OCI-LY1 (cell line): ENCODE results near the gene SIRPA.

ENCODE experiments used
- H2AFZ ChIP-seq: fragments of 200-600 bp; sonication (generic), shearing (Covaris generic); 2 replicates; pipeline ENCODE4 v1.6.0; 2014; ENCODE audit warnings: antibody characterized with exemption, mild to moderate bottlenecking, low read length
- H3F3A ChIP-seq: fragments of 200-600 bp; sonication (generic), shearing (Covaris generic); 2 replicates; pipeline ENCODE4 v1.6.0; 2014; ENCODE audit warnings: mild to moderate bottlenecking, antibody characterized with exemption, low read length, moderate library complexity; ENCODE audit not compliant: insufficient read depth
- H3K27ac ChIP-seq: fragments of 200-600 bp; sonication (generic); 2 replicates; pipeline ENCODE4 v1.5.1; 2014; ENCODE audit warnings: low read length, mixed run types, mild to moderate bottlenecking, low read depth; ENCODE audit not compliant: poor library complexity, severe bottlenecking
- H3K27me3 ChIP-seq: fragments of 200-600 bp; sonication (generic); 2 replicates; pipeline ENCODE4 v1.6.0; 2014; ENCODE audit warnings: antibody characterized with exemption, mild to moderate bottlenecking, low read length, moderate library complexity; ENCODE audit not compliant: insufficient read depth
- H3K36me3 ChIP-seq: fragments of 200-600 bp; sonication (generic); 2 replicates; pipeline ENCODE4 v1.6.1; 2014; ENCODE audit warnings: mild to moderate bottlenecking, antibody characterized with exemption, low read length, moderate library complexity, mixed read lengths; ENCODE audit not compliant: insufficient read depth
- H3K4me1 ChIP-seq: fragments of 200-600 bp; sonication (generic); 2 replicates; pipeline ENCODE4 v1.5.1; 2014; ENCODE audit warnings: mild to moderate bottlenecking, low read length, moderate library complexity; ENCODE audit not compliant: insufficient read depth, severe bottlenecking
- H3K4me2 ChIP-seq: fragments of 200-600 bp; sonication (generic), shearing (Covaris generic); 2 replicates; pipeline ENCODE4 v1.6.1; 2014; ENCODE audit warnings: low read length
- H3K4me3 ChIP-seq: fragments of 200-600 bp; sonication (generic); 2 replicates; pipeline ENCODE4 v1.5.1; 2014; ENCODE audit warnings: low read length, low read depth, mild to moderate bottlenecking, mixed read lengths; ENCODE audit not compliant: poor library complexity, severe bottlenecking
- H3K79me2 ChIP-seq: fragments of 200-600 bp; shearing (Covaris generic); 2 replicates; pipeline ENCODE4 v1.6.1; 2016; ENCODE audit warnings: mixed run types, low read length, mixed read lengths; ENCODE audit not compliant: insufficient read depth
- H3K9ac ChIP-seq: fragments of 200-600 bp; sonication (generic), shearing (Covaris generic); 2 replicates; pipeline ENCODE4 v1.6.1; 2014; ENCODE audit warnings: mild to moderate bottlenecking, low read length, mixed read lengths
- H3K9me2 ChIP-seq: fragments of 200-600 bp; sonication (generic), shearing (Covaris generic); 2 replicates; pipeline ENCODE4 v1.6.1; 2014; ENCODE audit warnings: low read depth, mild to moderate bottlenecking, low read length, mixed read lengths
- H3K9me3 ChIP-seq: fragments of 200-600 bp; shearing (Covaris generic); 2 replicates; pipeline ENCODE4 v1.6.1; 2014; ENCODE audit warnings: low read length, mixed read lengths
- H4K20me1 ChIP-seq: fragments of 200-600 bp; sonication (generic), shearing (Covaris generic); 2 replicates; pipeline ENCODE4 v1.6.0; 2016; ENCODE audit warnings: mild to moderate bottlenecking, low read length; ENCODE audit not compliant: insufficient read depth
- CTCF ChIP-seq: fragments of 200-600 bp; sonication (generic), shearing (Covaris generic); IDR thresholded peaks from 2 replicates; pipeline ENCODE4 v1.5.1; 2017; ENCODE audit warnings: mild to moderate bottlenecking, antibody characterized with exemption, low read length, moderate library complexity, mixed read lengths
- EZH2 ChIP-seq: fragments of 200-600 bp; sonication (generic), shearing (Covaris generic); IDR thresholded peaks from 2 replicates; pipeline ENCODE4 v1.8.0; 2017; ENCODE audit warnings: borderline replicate concordance, mixed run types, mild to moderate bottlenecking, antibody characterized with exemption, low read length, moderate library complexity, mixed read lengths

The SIRPA gene

GRCh38 chr20:1959156-1959555 lies 63.9 kb downstream of the SIRPA start:
- TF ChIP-seq EZH2 (no peak), CTCF (no peak)

GRCh38 chr20:1961374-1961773 lies 66.2 kb downstream of the SIRPA start:
- Histone ChIP-seq H2AFZ (no peak overlapping the region), H3K9ac (no peak overlapping the region), H3K9me3 (no peaks in the 10 kb centered on the region), H3K9me2 (no peaks in the 10 kb centered on the region), H3F3A (no peaks in the 10 kb centered on the region), H4K20me1 (no peaks in the 10 kb centered on the region), H3K79me2 (no peaks in the 10 kb centered on the region), H3K27ac (no peak overlapping the region), H3K27me3 (no peaks in the 10 kb centered on the region), H3K4me1 (peaks cover 6% of the 10 kb centered on the region), H3K4me3 (no peak overlapping the region), H3K4me2 (no peak overlapping the region), H3K36me3 (no peaks in the 10 kb centered on the region)
- TF ChIP-seq CTCF (no peak), EZH2 (no peak)

More at GRCh38 chr20:1959156-1959555, 63.9 kb downstream of the SIRPA start:
- Histone ChIP-seq H3K9me2 (no peaks in the 10 kb centered on the region), H3F3A (no peaks in the 10 kb centered on the region), H3K79me2 (no peaks in the 10 kb centered on the region), H3K4me1 (peaks cover 6% of the 10 kb centered on the region), H3K4me3 (no peak overlapping the region), H3K9me3 (no peaks in the 10 kb centered on the region), H3K9ac (no peak overlapping the region), H3K4me2 (no peak overlapping the region), H3K27me3 (no peaks in the 10 kb centered on the region), H3K27ac (no peak overlapping the region), H3K36me3 (no peaks in the 10 kb centered on the region), H2AFZ (no peak overlapping the region), H4K20me1 (no peaks in the 10 kb centered on the region)

- no peaks in the 10 kb centered on the region for H3K9me3 ChIP-seq
- H3K9ac ChIP-seq: no peak overlapping the region
- H3K4me2 ChIP-seq: no peak overlapping the region
- H3K4me3 ChIP-seq: no peak overlapping the region
- H3K36me3 ChIP-seq: no peaks in the 10 kb centered on the region
- no peak for TF ChIP-seq CTCF
- no peak for TF ChIP-seq EZH2
- no peaks in the 10 kb centered on the region for H3K27me3 ChIP-seq
- H3K4me1 ChIP-seq: peaks cover 6% of the 10 kb centered on the region
- no peaks in the 10 kb centered on the region for H4K20me1 ChIP-seq
- no peaks in the 10 kb centered on the region for H3K79me2 ChIP-seq
- no peaks in the 10 kb centered on the region for H3K9me2 ChIP-seq
- no peaks in the 10 kb centered on the region for H3F3A ChIP-seq
- H3K27ac ChIP-seq: no peak overlapping the region
- H2AFZ ChIP-seq: no peak overlapping the region
Observed at GRCh38 chr20:1964061-1964460, 68.9 kb downstream of the SIRPA start.
